GM12872 (cell line): Measurements from ENCODE around the gene ASB11.

Experiments
- CTCF ChIP-seq: IDR thresholded peaks from 3 replicates; pipeline ENCODE4 v1.5.1; 2011; ENCODE audit warnings: low read depth, mild to moderate bottlenecking, low read length, moderate library complexity; ENCODE audit not compliant: insufficient read depth

ASB11 gene

GRCh38 chrX:15315509-15315908 is at the start of gene ASB11:
ASB11 (minus strand) TSS chrX:15315640; CDS start chrX:15315605, 35 bp downstream.
- no peak for TF ChIP-seq CTCF

GRCh38 chrX:15359701-15360100 is 44.3 kb upstream of the ASB11 start:
- no peak for TF ChIP-seq CTCF

GRCh38 chrX:15358533-15358932 is 43.1 kb upstream of the ASB11 start:
- TF ChIP-seq CTCF = no peak

GRCh38 chrX:15356444-15356843 is 41.0 kb upstream of the ASB11 start:
- TF ChIP-seq CTCF = no peak

- TF ChIP-seq CTCF = no peak
These were observed 35.0 kb upstream of the ASB11 start for GRCh38 chrX:15350329-15350996.

- peak; percentile 46 for TF ChIP-seq CTCF
These were observed 33.6 kb upstream of the ASB11 start for GRCh38 chrX:15349046-15349445.

- no peak for TF ChIP-seq CTCF
These were observed 30.5 kb upstream of the ASB11 start for GRCh38 chrX:15345976-15346375.
